HG03196 (cell line): ENCODE results near the gene ORAI2.

Experiments
- ATAC-seq: cut with Tn5 transposase; IDR thresholded peaks from one replicate; pipeline ENCODE4 v1.9.1; 2021; ENCODE audit not compliant: unreplicated experiment

The ORAI2 gene

DNA sequence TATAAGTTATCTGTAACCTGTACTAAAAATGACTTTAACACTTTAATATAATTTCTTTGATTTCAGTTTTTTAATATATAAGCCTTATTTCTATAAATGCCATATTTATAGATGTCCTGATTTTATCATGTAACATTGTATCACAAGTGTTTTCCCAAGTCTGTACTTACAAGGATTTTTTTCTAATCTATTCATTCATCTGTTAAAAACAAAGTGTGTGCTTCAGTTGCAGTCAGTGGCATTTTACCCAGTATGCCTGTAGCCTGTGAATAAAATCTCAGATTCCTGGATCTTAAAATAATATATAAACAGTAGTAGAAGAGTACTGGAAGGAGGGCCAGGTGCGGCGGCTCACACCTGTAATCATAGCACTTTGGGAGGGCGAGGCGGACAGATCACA lies 19.8 kb upstream of the ORAI2 start:
- ATAC-seq = no peak

GRCh38 chr7:102415685-102416225 lies 17.6 kb upstream of the ORAI2 start:
- ATAC-seq = no peak

- ATAC-seq = no peak
Measured at GRCh38 chr7:102416406-102416805, 17.0 kb upstream of the ORAI2 start.

GRCh38 chr7:102417105-102417504 lies 16.3 kb upstream of the ORAI2 start:
- ATAC-seq = no peak

DNA sequence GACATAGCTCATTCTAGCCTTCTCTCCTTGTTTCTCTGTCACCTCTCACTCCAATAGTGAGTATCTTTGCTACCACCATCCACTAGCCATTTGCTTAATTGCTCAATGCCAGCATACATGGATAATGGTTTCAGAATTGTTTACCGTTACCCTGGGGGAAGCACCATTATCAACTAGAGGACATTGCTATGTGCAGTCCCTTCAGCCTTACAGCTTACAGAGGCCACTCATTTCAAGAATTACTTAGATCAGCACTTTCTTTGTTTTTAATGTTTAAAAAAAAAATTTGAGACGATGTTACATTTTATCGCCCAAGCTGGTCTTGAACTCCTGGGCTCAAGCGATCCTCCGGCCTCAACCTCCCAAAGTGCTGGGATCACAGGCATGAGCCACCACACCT lies 14.8 kb upstream of the ORAI2 start:
- no peak for ATAC-seq

GRCh38 chr7:102421706-102422240 lies 11.6 kb upstream of the ORAI2 start:
- ATAC-seq = no peak

- no peak for ATAC-seq
Measured at GRCh38 chr7:102424129-102424551, 9.2 kb upstream of the ORAI2 start.

- ATAC-seq = no peak
Measured at GRCh38 chr7:102424787-102425218, 8.6 kb upstream of the ORAI2 start.

DNA sequence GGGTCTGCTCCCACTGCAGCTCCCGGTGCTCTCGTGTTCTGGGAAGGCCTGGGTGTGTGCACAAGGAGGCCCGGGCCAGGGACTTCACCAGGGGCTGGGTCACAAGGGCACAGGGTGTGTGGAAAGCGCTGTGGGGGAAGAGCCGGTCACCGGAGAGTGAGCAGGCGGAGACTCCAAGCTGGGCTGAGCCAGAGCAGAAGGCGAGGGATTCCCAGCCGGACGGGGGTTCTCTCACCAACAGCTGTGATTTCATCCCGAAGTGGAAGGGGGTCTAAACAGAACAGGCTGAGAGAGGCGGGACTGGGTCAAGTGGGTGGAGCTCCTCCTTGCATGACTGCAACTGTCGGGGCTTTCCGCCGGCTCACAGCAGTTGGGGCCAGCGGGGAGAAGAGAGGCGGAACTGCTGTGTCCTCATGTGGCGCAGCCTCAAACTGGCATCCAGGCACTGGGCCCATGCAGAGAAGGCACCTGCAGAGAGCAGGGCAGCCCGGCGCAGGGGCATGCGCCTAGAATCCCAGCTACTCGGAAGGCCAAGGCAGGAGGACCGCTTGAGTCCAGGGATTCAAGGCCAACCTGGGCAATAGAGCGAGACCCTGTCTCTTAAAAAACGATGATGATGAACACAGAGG lies 7.6 kb upstream of the ORAI2 start:
- peak; percentile 64 for ATAC-seq

GRCh38 chr7:102426268-102427018 lies 6.9 kb upstream of the ORAI2 start:
- ATAC-seq = peak; percentile 41

GRCh38 chr7:102427019-102427405 lies 6.4 kb upstream of the ORAI2 start:
- ATAC-seq = no peak

- no peak for ATAC-seq
Measured at GRCh38 chr7:102429141-102429899, 4.1 kb upstream of the ORAI2 start.

- ATAC-seq = no peak
Measured at GRCh38 chr7:102431617-102432298, 1.6 kb upstream of the ORAI2 start.

- ATAC-seq = peak; percentile 27
Measured at GRCh38 chr7:102432442-102433218, 745 bp upstream of the ORAI2 start.

DNA sequence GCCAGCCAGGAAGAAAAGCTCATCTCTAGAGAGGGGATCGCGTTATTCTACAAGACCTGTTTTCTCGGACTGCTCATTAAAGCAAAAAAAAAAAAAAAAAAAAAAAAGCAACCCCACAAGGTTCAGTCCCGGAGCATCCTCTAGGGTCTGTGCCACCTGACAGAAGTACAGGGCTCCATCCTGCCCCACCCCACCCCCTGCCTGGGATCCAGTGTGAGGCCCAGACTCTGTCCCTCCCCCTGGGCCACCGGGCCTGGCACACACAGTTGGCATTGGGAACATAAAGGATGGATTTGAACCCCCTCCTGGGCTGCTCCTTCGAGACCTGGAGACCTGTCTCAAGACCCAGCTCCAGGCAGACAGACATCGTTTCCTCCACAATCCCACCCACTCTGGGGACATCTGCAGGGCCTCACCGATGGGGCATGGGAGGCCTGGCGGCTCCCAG lies 688 bp downstream of the ORAI2 start:
- no peak for ATAC-seq

DNA sequence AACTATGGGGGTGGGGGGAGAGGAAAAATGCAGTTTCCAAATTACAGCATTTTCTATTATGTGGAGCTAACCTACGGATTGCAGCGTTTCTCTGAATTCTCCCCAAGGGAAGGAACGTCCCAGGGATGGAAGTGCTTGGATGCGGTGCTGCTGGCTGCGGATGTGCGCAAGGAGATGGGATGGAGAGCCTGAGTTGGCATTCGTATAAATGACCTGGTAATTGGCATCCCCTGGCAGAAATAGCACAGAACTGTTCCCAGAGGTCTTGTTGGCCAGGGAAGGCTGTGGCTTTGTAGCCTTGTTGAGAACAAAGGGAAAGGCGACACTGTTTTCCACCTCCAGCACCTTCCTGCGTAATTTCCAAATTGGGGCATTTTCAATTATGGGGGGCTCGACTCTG lies 2.7 kb downstream of the ORAI2 start:
- ATAC-seq = no peak

DNA sequence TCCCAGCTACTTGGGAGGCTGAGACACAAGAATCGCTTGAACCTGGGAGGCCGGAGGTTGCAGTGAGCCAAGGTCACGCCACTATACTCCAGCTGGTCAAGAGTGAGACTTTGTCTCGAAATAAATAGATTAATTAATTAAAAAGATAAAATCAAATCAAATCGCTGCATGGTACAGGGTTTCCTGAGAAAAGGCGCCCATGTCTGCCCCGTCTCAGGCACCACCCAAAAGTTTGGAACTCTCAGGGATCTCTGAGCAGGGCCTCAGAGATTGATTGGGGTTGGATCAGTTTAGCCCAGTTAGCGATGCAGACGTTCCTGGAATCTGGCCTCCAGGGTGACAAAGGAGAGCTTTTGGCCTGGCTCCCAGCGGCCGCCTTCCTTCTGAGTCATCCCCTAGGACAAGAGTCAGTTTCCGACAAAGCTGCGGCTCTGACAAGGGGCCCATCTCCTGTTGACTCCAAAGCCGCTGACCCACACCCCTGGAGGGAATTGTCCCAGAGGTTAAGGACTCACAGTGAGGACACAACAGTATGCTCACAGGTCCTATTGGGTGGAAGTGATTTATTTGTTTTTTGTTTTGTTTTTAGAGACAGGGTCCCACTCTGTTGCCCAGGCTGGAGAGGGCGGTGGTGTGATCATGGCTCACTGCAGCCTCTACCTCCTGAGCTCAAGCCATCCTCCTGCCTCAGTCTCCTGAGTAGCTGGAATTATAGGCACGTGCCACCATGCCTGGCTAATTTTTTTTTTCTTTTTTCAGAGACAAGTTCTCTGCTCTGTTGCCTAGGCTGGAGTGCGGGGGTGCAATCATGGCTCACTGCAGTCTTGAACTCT lies 6.8 kb downstream of the ORAI2 start:
- ATAC-seq = no peak

DNA sequence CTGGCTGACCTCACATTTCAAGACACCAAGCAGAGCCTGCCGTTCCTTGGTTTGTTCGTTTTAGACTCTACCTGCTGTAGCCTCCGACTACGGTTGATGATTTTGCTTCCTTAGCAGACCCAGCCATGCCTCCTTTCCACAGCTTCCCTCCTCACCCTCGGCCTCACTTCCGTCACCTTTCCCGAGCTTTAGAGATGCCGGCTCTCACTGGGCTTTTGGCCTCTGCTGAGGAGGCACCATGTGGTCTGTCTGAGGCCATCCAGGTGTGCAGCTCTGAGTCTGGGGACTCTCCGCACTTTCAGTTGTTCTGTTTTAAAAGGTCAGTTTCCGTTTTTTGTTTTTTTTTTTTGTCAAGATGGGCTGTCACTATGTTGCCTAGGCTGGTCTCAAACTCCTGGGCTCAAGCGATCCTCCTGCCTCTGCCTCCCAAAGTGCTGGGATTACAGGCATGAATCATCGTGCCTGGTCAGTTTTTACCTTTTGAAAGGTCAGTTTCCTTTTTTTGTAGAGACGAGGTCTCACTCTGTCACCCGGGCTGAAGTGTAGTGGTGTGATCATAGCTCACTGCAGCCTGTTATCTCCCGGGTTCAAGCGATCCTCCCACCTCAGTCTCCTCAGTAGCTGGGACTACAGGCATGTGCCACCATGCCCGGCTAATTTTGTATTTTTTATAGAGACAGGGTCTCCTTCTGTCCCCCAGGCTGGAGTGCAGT lies 11.7 kb downstream of the ORAI2 start:
- peak; percentile 38 for ATAC-seq
